ENCODE measurements around the gene ZMYM5. TPM values are rescaled to one million over a fixed set of nuclear protein-coding genes. Genes with fewer than 3 reads are reported as not detected.

ZMYM5 gene
- total RNA-seq, 2 donors from 2014 or later: 6.4 to 10.3 TPM

Other genes starting within 250 kb of the ZMYM5 start
- 10 to 100 TPM; 20.8 to 26.8 TPM for gene MPHOSPH8, start 230.0 kb downstream of the ZMYM5 start, total RNA-seq
- gene PSPC1, start 80.7 kb downstream of the ZMYM5 start, total RNA-seq: 10 to 100 TPM; 24.6 to 28.3 TPM
- gene ZMYM2, start 95.1 kb upstream of the ZMYM5 start, total RNA-seq: 10 to 100 TPM; 35.7 to 48.1 TPM

All from right atrium auricular region (tissue), 2 donors.